ENCODE measurements around the gene IQGAP2.

IQGAP2 gene

GRCh38 chr5:76391014-76391413, 12.1 kb upstream of the IQGAP2 start:
- ATAC-seq: no peak
- TF ChIP-seq ZC3H10 (CRISPR knock-in tag; IDR thresholded peaks at IDR 0.05) (no peak), TOX (CRISPR knock-in tag; IDR thresholded peaks at IDR 0.05; ENCODE audit: borderline replicate concordance) (no peak), POU6F1 (CRISPR knock-in tag; IDR thresholded peaks at IDR 0.05; ENCODE audit: borderline replicate concordance, low read depth) (no peak), TSHZ2 (CRISPR knock-in tag; IDR thresholded peaks at IDR 0.05) (no peak)
- TF ChIP-seq, protein P1, sequence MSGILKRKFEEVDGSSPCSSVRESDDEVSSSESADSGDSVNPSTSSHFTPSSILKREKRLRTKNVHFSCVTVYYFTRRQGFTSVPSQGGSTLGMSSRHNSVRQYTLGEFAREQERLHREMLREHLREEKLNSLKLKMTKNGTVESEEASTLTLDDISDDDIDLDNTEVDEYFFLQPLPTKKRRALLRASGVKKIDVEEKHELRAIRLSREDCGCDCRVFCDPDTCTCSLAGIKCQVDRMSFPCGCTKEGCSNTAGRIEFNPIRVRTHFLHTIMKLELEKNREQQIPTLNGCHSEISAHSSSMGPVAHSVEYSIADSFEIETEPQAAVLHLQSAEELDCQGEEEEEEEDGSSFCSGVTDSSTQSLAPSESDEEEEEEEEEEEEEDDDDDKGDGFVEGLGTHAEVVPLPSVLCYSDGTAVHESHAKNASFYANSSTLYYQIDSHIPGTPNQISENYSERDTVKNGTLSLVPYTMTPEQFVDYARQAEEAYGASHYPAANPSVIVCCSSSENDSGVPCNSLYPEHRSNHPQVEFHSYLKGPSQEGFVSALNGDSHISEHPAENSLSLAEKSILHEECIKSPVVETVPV (CRISPR knock-in tag; IDR thresholded peaks at IDR 0.05): no peak
- TF ChIP-seq, protein P2, sequence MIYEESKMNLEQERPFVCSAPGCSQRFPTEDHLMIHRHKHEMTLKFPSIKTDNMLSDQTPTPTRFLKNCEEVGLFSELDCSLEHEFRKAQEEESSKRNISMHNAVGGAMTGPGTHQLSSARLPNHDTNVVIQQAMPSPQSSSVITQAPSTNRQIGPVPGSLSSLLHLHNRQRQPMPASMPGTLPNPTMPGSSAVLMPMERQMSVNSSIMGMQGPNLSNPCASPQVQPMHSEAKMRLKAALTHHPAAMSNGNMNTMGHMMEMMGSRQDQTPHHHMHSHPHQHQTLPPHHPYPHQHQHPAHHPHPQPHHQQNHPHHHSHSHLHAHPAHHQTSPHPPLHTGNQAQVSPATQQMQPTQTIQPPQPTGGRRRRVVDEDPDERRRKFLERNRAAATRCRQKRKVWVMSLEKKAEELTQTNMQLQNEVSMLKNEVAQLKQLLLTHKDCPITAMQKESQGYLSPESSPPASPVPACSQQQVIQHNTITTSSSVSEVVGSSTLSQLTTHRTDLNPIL (CRISPR knock-in tag; IDR thresholded peaks at IDR 0.05; ENCODE audit: low read depth): no peak

DNA sequence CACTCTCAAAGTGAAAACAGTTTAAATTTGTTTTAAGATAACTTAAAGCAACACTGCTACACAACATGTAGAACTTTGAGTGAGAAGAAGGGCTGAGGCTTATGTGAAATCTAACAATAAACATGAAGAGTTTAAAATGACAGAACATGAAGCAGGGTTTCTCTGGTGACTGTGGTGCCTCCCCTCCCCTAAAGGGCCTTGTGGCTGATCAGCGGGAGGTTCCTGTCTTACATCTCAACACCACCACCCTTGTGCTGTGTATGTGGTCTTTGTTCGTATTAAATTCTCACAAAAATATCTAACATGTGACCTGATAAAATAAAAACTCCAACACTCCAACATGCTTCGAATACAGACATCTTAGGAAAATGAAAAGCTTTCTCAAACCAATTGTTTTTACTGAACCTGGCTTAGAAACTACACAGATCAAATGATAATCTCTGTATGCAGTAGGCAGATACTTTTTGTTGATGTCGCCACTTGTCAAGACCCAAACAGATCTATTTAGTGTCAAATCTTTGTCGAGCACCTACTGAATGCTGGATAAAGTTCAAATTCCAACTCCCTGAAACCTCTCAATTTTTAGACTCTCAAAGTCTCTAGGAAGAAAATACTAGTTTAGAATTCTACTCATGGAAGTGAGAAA, 9.9 kb upstream of the IQGAP2 start:
- TF ChIP-seq CSDC2 (CRISPR knock-in tag; IDR thresholded peaks at IDR 0.05): no peak
- TF ChIP-seq ZC3H10 (CRISPR knock-in tag; IDR thresholded peaks at IDR 0.05): no peak
- no peak for TF ChIP-seq PPARA (CRISPR knock-in tag; IDR thresholded peaks at IDR 0.05; ENCODE audit: borderline replicate concordance)
- TF ChIP-seq ZFP3 (CRISPR knock-in tag; IDR thresholded peaks at IDR 0.05): no peak
- no peak for TF ChIP-seq OSR1 (CRISPR knock-in tag; IDR thresholded peaks at IDR 0.05)
- TF ChIP-seq ZFP30 (CRISPR knock-in tag; IDR thresholded peaks at IDR 0.05): no peak
- TF ChIP-seq ZNF70 (CRISPR knock-in tag; IDR thresholded peaks at IDR 0.05): no peak
- no peak for TF ChIP-seq SNAI2 (CRISPR knock-in tag; IDR thresholded peaks at IDR 0.05)
- TF ChIP-seq ZNF8 (CRISPR knock-in tag; IDR thresholded peaks at IDR 0.05): no peak
- TF ChIP-seq PATZ1 (CRISPR knock-in tag; IDR thresholded peaks at IDR 0.05; ENCODE audit: borderline replicate concordance): no peak
- no peak for TF ChIP-seq RARB (CRISPR knock-in tag; IDR thresholded peaks at IDR 0.05)
- no peak for TF ChIP-seq TCF4 (CRISPR knock-in tag; IDR thresholded peaks at IDR 0.05; ENCODE audit: borderline replicate concordance)
- no peak for ATAC-seq

DNA sequence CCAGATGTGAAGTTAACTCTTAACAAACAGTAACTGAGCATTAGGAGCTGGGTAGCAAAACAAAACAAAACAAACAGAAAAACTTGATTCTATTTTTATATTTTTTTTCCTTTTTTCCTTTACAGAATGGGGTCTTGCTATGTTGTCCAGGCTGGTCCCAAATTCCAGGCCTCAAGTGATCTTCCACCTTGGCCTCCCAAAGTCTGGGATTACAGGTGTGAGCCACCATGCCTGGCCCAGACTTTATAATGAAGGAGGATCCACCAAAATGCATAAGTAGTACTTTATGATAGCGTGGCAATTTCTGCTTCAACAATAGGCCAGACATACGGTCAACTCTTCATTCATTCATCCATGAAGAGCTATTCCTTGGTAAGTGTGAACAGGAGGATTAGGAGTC, 5.9 kb upstream of the IQGAP2 start:
- ATAC-seq: no peak
- TF ChIP-seq ZFP3 (CRISPR knock-in tag; IDR thresholded peaks at IDR 0.05) (no peak), SNAI2 (CRISPR knock-in tag; IDR thresholded peaks at IDR 0.05) (no peak), ZNF565 (CRISPR knock-in tag; conservative IDR thresholded peaks at IDR 0.05; ENCODE audit: low read depth) (no peak), ESRRG (CRISPR knock-in tag; IDR thresholded peaks at IDR 0.05) (no peak), ZNF8 (CRISPR knock-in tag; IDR thresholded peaks at IDR 0.05) (no peak), GLIS3 (CRISPR knock-in tag; IDR thresholded peaks at IDR 0.05) (no peak), ZFP30 (CRISPR knock-in tag; IDR thresholded peaks at IDR 0.05) (no peak), PATZ1 (CRISPR knock-in tag; IDR thresholded peaks at IDR 0.05; ENCODE audit: borderline replicate concordance) (no peak), TSHZ2 (CRISPR knock-in tag; IDR thresholded peaks at IDR 0.05) (no peak), TCF4 (CRISPR knock-in tag; IDR thresholded peaks at IDR 0.05; ENCODE audit: borderline replicate concordance) (no peak), ISL1 (CRISPR knock-in tag; IDR thresholded peaks at IDR 0.05) (no peak), BACH2 (CRISPR knock-in tag; IDR thresholded peaks at IDR 0.05; ENCODE audit: borderline replicate concordance) (no peak), ZC3H10 (CRISPR knock-in tag; IDR thresholded peaks at IDR 0.05) (no peak), RARB (CRISPR knock-in tag; IDR thresholded peaks at IDR 0.05) (no peak)

Measured in SK-N-SH treated with all-trans-retinoic acid at 6 μM for 48 hours (cell line).